HPDE6-E6E7 (cell line): Measurements from ENCODE around the gene KAT2A.

ENCODE experiments used
- DNase-seq: peaks from one replicate; pipeline ENCODE4 v3.0.0; 2011; ENCODE audit warnings: missing footprints; ENCODE audit errors: extremely low spot score

The KAT2A gene

DNA sequence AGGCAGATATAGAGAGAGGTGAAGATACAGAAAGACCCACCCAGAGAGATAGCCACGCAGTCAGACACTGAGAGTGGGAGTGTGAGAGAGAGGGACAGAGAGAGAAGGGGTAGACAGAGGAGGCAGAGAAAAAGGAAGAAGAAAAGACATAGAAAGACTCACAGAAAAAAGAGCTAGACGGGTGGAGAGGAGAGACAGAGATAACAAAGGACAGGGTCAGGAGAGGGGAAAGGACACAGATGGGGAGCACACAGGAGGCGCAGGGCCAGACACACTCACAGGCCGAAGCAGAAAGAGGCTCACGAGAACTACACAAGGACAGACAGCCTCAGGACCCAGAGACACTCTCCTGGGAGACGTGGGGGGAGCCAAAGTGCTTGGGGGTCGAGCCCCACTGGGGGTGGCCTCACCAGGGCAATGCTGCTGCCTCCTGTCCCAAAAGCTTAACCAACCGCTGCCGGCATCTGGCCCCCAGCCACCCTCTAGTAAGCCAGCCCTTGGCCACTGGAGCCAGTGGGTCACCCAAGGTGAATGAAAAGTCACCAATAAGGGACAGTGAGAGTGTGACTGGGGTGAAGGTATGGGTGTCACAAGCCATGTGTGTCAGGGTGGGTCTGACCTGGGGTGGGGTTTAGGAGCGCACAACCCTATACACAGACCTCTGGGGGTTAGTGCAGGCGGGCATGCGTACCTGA, 26.6 kb downstream of the KAT2A start:
- DNase-seq = no peak

DNA sequence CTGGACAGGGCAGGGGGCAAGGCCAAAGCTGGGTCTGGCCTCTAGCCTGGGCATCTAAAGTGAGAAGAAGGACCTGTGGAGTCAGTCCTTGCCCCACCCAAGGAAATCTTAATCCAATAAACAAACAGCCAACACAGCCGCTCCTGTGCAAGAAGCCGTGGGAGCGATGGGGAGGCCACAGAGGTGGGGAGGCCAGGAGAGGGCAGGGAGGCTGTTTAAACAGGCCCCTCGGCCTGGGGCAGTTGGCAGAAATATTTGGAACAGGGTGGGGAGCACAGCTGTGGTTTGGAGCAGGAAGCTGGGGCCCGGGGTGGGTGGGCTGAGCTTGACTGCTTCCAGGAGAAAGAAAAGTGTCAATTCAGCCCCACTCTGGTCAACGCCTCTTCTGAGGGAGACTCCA, 28.2 kb downstream of the KAT2A start:
- DNase-seq = no peak

DNA sequence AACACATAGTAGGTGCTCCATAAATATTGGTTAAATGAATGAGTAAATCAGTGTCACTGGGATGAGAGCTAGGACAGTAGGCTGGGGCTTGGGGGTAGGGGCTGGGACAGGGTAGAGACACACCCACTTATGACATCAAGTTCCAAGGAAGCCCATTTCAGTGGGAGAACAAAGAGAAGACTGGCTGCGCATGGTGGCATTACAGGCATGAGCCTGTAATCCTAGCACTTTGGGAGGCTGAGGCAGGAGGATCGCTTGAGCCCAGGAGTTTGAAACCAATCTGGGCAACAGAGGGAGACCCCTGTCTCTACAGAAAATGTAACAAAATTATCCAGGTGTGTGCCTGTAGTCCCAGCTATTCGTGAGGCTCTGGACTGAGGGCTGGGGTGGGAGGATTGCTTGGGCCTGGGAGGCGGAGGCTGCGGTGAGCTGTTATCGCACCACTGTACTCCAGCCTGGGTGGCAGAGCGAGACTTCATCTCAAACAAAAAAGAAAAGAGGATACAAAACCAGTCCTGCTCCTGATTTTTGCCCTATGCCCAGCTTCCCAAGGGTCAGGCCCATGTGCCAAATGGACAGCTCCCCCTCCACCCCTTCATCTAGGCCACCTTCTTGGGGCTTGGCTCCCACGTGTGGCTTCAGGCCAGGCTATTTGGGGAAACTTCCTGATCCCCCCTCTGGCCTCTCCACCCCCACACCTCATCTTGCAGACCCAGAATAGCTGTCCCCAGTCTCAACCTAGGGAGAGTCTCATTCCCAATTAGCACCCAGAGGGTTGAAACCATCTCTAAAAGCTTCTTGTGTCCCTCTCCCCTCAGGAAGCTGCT, 30.0 kb downstream of the KAT2A start:
- no peak for DNase-seq

DNA sequence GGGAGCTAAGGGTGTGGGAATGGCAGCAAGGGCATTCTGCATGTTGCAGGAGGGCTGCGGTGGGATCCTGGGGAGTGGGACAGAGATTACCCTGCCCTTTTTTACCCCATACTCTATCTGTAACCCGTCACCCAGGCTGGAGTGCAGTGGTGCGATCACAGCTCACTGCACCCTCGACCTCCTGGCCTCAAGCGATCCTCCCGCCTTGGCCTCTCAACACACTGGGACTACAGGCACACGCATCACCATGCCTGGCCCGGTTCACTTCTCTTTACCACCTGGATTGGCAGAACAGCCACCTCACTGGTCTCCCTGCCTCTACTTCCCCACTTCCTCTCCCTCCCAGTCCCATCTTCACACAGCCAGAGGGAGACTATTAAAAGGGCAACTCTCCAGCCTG, 32.4 kb downstream of the KAT2A start:
- DNase-seq = no peak

DNA sequence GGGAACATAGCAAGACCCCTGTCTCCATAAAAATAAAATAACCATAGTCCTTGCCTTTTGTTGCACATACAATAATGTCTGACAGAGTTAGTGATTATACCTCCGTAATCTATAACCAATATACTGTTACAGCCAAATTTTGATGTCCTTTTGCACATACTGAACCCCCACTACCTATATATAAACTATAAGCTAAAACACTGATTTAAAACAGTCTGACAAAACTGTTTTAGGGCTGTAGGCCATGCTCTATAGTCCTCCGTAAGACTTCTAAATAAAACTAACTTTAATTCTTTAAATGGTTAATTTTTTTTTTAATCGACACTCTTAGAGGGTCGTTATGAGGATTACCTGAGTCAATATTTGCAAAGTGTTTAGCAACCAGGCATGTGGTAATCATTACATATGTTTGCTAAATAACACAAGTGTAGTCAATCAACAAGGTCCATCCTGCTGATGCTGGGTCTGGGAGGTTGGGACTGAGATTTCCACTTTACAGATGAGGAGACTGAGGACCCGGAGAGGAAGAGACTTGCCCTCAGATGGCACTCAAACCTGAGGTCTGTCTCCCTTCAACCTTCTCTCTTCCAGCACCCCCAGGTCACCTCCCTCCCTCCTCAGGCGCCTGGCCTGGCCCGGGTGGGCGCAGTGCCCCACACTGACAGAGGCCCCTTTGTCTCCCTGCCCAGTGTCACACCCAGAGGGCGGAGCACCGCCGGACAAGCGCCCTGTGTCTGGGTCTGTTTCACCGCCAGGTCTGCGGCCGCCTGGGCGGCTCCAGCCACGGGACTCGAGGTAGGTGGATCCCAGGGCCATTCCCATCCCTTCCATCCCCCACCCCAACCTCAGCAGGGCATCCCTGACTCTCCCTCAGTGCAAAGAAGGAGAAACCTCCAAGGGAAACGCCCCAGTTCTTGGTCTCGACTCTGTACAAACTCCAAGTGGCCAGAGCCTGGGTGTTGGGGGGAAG, 33.1 kb downstream of the KAT2A start:
- no peak for DNase-seq

DNA sequence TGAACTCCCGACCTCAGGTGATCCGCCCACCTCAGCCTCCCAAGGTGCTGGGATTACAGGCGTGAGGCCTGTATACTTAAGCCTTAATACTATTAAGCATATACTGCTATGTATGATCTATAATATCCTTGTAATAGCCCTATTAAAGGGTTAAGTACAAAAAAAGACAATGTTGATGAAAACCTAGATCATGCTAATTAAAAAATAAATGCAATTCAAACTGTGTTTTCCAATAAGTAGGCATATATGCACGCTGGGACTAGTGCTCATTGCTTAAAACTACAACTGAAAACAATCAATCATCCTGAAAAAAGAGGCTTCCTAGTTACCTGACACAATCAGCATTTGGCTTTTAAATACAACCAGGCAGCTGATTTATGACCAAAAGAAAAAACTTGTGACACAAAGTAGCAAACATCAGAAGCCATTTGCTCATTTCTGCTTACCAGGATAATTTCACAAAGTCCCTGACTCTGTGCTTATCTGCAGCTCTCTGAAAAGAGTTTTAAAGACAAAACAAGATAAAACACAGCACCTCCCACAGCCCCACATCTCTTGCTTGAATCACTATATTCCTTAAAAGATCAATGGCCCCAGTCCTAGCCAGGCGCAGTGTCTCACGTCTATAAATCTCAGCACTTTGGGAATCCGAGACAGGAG, 34.0 kb downstream of the KAT2A start:
- no peak for DNase-seq

DNA sequence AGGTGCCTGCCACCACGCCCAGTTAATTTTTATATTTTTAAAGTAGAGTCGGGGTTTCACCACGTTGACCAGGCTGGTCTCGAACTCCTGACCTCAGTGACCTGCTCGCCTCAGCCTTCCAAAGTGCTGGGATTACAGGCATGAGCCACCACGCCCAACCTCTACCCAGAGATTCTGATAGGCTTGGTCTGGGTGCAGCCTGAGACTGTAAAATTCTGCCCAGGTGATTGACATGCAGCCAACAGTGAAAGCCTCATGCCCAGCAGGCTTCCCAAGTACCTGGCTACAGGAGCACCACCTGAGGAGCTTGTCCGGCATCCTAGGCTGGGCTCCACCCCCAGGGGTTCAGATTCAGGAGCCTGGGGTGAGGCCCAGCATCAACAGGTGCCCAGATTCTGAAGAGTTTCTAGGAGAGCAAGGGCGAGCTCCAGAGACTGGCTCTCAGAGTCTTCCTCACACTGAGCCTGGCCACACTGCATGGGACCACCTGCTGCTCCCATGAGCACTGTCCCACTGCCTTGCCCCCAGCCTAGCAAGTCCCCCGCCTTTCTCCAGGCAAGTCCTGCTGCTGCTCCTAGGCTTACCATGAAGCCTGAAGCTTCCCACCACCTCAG, 39.5 kb downstream of the KAT2A start:
- no peak for DNase-seq

DNA sequence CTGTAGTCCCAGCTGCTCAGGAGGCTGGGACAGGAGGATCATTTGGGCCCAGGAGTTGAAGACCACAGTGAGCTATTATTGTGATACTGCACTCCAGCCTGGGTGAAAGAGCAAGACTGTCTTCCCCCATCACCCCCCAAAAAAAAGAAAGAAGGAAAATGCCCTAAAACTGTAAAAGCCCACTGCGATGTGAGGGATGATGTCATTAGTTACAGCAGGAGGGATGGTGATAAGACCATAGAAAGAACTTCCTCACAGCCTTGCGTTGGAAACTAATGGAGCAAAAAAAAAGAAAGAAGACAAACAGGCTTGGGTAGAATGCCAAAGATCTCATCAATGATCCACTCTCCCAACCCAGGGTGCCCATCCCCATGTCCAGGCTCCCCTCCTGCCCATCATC, 41.6 kb downstream of the KAT2A start:
- DNase-seq = no peak

DNA sequence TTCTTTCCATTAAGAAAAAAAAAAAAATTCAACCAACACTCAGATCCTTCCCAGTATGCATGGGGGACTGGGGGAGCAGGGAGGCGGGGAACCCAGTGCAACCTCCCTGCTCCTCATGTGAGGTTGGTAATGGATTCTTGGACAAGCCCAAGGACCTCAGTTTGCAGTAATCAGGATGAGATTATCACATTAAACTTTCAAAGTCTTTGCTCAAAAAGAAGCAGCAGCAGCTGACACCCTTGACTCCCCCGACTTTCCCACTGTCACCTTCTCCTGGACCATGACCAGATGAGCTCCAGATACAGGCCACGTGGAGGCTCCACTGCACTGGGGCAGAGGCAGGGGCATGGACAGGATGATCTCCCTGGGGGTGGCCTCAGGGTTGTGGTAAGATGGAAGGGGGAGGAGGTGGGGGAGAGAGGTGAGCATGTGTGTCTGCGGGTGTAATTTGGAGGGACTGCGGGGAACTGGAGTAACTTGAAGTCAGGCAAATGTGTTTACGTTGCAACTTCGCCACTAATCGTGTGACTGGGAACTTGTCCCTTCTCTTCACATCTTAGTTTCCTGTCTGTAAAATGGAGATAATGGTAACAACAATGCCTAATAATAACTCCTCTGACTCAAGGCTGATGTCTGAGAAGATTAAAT, 42.6 kb downstream of the KAT2A start:
- DNase-seq = no peak

DNA sequence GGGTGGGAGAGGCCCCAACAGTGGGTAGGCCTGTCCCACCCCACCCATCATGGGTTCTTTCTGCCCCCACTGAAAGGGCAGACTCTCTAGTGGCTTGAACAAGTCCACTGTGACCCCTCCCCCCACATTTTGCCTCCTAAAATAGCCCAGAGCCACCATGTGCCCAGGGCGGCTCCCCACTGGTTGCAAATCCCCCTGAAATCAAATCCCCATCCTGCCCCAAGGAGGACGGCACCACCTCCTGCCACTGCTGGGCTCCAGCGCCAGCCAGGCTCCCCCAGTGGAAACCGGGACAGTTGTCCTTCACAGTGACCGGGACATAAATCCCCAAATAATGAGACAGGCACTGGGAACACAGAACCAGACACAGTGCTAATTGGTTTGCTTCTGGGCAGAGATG, 43.4 kb downstream of the KAT2A start:
- DNase-seq = no peak

DNA sequence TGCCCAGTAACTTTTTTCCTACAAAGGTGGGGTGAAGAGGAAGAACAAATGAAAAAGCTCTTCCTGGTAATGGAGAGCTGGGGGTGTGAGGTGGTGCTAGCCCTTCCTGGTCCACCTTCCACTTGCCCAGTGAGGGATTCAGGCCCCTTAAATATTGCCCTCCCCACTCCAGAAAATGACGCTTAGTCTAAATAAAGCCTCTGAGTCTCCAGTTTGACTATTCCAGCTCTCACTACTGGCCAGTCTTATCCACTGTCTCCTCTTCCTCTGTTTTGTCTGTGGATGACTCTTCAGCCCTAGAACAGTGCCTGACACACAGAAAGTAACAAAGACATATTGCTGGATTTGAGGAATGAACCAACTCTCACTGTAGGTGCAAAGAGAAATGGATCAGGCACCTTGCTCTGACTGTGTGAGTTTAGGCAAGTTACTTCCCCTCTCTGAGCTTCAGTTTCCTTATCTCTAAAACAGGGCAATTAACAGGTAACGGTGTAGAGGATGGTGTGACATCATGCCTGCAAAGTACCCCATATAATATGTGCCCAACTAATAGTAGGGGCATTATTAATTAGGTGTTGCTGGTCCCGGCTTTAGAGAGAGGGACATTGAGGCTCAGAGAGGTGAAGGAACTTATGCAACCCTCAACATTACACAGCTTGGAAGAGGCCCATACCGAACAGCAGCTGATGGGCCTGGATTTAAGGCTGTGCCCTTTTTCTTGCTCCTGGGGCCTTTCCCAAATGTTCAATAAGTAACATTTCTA, 44.2 kb downstream of the KAT2A start:
- DNase-seq = no peak

DNA sequence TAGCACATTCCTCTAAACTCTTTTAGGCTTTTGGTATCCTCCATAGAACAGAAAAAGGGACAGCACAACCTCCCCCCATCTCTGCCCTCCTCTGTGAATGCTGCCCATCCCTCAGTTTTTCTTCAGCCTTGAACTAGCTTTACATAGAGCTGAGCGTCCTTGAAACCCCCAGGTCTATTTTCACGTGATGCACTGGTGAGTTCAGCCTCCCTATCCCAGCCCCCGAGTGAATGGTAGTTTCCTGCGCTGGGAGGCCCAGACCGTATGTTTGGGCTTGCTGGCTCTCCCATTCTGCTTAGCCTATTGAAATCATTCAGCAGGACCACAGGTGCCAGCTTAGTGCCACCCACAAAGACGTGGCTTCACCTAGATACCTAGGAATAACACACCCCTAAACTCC, 45.4 kb downstream of the KAT2A start:
- no peak for DNase-seq

DNA sequence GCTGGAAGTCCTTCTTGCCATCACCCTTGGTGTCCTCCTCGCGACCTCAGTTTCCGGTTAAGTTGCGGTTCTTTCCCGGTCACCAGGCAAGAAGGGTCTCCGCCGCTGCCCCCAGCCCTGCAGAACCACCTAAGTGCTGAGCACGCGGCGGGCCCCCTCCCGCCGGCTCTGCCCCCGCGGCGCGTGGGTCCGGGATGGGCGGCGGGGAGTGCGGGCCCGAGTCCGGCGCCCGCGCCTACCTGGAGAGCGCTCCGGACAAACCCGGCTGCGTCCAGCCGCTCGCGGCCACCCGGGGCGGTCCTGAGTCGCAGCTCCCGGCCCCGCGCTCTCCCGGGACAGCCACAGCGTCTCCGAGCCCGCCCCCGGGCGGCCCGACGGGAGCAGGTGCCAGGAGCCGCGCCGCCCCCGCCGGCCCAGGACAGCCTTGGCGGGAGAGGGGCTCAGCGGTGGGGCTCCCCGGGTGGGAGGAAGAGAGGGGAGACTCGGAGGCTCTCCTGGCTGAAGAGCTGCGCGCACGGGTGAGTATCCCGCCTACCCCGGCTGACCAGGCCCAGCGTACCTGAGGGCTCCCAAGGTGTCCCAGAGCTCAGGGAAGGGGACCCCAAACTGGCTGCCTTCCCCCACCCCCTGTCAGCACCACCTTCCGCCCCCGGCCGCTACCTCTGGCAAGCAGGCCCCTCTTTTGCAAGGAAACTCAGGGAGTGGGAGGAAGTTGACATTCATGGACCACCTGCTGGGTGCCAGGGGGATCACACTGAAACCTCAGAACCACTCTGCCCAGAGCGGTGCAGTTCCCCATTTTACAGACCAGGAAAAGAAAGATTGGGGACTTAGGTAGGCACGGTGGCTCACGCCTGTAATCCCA, 48.6 kb downstream of the KAT2A start:
- no peak for DNase-seq

DNA sequence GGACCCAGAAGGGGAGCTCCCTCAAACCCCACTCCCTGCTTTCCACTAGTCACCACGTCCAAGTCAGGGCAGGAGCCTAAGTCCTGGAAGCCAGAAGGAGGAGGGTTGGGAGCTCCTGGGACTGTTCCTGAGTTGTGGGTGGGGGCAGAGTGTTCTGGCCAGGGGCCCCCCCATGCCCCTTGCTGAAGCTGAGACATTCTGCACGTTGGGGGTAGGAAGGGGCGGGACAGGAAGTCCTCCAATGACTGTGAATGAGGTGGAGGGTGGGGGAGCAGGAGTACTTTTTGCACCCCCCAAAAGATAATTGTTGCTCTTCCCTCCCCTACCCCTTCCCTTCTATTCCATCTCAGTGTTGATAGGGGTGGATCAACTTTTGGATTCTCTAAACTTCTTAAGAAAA, 49.4 kb downstream of the KAT2A start:
- DNase-seq = no peak

DNA sequence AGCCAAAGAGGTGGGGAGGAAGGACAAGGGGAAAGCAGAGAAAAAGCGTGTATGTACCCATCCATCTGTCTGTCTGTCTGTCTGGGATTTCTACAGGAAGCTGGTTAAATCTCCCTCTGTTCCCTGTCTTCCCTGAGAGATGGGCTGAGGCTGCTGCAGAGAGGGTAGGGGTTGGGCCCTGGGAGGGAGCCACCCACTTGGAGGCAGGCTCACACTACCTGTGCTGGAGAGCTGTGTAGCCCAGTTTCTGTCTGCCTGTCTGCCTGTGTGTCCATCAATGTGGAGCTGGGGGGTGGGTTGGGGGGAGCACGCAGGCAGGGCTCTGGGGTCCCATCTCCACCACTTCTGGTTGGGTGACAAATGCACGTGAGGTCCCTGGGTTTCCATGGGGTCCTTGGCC, 52.2 kb downstream of the KAT2A start:
- no peak for DNase-seq

DNA sequence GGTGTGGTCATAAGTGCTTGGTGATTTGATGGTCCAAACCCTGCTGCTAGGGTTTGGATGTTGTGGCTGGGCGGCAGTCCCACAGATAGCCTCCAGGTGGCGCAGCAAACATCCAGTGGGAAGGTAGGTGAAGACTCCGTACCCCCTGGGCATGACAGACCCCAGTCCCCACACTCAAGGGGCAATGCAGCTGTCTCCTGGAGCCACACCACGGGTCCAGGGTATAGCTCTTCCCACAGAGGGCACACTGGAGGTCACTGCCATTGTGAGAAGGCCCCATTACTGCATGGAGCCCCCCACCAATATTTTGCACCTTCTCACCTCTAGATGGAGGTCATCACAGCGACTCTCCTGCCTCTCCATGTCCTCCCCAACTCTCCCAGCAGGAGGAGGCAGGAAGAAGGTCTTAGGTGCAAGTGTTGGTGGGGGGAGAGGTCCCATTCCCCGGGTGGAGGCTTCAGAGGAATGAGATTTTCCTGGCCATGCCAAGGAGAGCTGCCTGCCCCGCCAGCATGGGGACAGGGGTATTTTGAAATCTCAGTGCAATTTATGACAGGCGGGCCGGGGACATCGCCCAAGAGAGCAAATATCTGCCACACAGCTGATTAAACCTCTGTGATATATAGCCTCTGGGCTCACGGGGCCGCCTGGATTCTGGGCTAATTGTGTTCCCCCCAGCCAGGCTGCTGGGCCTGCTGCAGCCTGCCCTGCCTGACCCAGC, 53.6 kb downstream of the KAT2A start:
- DNase-seq = no peak

DNA sequence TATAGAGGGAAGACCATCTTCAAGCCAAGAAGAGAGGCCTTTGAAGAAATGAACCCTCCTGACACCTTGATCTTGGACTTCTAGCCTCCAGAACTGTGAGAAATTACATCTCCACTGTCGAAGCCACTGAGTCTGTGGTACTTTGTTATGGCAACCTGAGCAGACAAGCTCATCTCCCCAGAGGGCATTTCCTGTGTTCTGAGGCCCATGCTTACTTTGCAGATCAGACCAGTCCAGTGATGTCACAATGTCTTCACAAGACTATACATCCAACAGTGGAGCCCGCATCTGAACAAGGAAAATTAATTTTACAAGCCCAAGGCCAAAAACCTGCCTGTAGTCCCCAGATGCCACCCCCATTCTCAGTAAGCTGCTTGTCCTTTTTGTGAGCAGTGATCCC, 56.0 kb downstream of the KAT2A start:
- DNase-seq = no peak
